ENCODE measurements around the gene HTR3E.

HTR3E gene

DNA sequence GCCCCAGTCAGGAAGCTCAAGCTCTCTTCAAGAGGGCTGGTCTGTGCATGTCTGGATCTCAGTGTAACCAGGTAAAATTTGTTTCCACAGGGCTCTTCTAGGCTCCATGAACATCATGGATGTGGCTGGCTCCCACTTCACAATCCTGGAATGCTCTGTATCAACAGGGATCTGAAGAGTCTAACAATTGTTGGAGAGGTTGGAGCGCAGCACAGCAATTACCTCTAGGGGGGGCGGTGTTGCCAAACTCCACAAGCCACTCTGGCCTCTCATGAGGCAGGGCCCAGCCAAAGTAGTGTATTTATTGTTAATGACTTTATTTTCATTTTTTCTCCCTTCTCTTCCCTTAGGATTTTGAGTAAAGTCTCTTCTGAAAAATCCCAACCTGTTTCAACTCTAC lies 32.1 kb downstream of the HTR3E start:
- Mint-ChIP-seq H3K27ac (ENCODE audit: low read depth) (no peak overlapping the region), H3K4me3 (no peak overlapping the region), H3K27me3 (no peaks in the 10 kb centered on the region), H3K4me1 (peaks cover 4% of the 10 kb centered on the region), H3K9me3 (no peaks in the 10 kb centered on the region), H3K36me3 (ENCODE audit: insufficient read depth) (no peaks in the 10 kb centered on the region)
- ATAC-seq (replicated peaks; ENCODE audit: extremely low read depth, poor library complexity, severe bottlenecking) (no peak), DNase-seq (ENCODE audit: low spot score in 2 of 2) (no peak)

DNA sequence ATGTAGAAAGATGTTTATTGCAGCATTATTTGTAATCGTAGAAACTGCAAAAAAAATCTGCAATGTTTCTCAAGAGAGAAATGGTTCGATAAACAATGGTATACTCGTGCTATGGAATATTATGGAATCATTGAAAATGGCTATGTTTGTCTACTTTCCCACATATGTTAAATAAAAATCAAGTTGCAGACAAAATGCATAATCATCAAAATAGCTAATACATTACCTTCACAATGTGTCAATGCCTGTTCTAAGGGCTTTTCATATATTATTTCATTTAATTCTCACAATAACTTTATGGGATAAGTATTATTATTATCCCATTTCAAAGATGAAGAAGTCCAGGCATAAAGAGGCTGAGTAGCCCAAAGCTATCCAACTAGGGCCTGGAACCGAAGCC lies 36.1 kb downstream of the HTR3E start:
- no peak for DNase-seq (ENCODE audit: low spot score in 2 of 2)
- H3K27me3 Mint-ChIP-seq = no peaks in the 10 kb centered on the region
- peaks cover 43% of the 10 kb centered on the region for H3K4me1 Mint-ChIP-seq
- peak overlapping the region; percentile 94 for H3K4me3 Mint-ChIP-seq
- no peaks in the 10 kb centered on the region for H3K9me3 Mint-ChIP-seq
- no peak for ATAC-seq (replicated peaks; ENCODE audit: extremely low read depth, poor library complexity, severe bottlenecking)
- H3K36me3 Mint-ChIP-seq (ENCODE audit: insufficient read depth) = peaks cover 13% of the 10 kb centered on the region
- H3K27ac Mint-ChIP-seq (ENCODE audit: low read depth) = no peak overlapping the region

DNA sequence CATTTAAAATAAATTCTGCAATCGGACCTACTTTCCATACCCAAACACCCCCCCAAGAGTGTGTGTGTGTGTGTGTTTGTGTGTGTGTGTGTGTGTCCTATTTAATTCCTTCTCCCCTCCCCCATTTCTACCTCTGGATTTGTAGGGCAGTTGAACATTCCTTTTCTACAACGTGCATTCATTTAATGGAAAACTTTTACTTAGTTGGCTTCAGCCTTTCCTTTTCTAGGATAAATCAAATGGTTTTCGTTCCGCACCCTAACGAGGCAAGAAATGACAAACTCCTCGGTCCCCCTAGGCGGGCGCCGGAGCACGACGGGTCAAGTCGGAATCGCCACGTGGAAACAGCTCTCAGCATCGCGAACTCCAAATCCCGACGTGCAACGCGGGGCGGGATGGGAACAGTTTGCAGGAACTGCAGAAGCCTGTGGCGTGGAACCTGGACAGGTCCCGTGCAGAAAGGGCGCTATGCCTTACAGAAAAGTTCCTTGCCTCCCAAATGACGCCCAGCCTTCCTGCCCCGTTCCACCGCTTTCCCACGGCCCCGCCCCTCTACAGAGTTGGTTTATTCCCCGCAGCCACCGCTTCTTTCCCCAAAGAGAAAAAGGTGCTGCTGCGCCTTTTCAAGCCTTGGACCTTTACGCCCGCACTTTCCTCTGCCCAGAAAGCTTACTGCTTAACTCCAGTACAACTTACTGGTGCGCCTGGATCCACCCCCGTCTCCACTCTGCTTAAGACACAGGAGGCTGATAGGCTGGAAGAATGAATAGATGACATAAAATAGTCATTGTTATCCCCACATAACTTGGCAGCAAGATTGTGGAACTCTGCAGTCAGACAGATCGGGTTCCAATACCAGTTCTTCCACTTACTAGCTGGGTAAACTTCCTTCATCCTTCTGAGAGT lies 37.2 kb downstream of the HTR3E start:
- Mint-ChIP-seq H3K4me1 (peaks cover 44% of the 10 kb centered on the region), H3K9me3 (no peaks in the 10 kb centered on the region), H3K36me3 (ENCODE audit: insufficient read depth) (peaks cover 15% of the 10 kb centered on the region), H3K4me3 (peak overlapping the region; percentile 94), H3K27me3 (no peaks in the 10 kb centered on the region), H3K27ac (ENCODE audit: low read depth) (peak overlapping the region; percentile 92)
- no peak for DNase-seq (ENCODE audit: low spot score in 2 of 2)
- peak; percentile 25 for ATAC-seq (replicated peaks; ENCODE audit: extremely low read depth, poor library complexity, severe bottlenecking)

DNA sequence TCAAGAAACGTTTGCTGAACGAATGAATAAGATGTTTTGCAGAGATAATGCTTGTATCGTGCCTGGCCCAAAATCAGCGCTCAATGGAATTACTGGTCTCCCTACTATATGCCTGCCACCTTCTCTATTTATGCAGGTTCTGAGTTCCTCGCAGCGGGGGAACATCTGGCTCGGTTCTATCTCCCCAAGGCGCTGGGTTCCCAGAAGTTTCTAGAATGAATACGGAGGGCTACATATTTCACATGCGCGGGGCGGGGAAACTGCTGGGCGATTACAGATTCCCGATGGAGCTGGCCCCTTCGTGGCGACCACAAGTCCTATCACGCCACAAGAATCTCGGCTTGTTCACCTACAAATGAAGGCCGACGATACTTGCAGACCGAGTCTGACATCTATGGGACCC lies 37.9 kb downstream of the HTR3E start:
- Mint-ChIP-seq H3K36me3 (ENCODE audit: insufficient read depth) (peaks cover 16% of the 10 kb centered on the region), H3K9me3 (no peaks in the 10 kb centered on the region), H3K4me3 (peak overlapping the region; percentile 94), H3K27ac (ENCODE audit: low read depth) (peak overlapping the region; percentile 92), H3K4me1 (peaks cover 44% of the 10 kb centered on the region), H3K27me3 (no peaks in the 10 kb centered on the region)
- ATAC-seq (replicated peaks; ENCODE audit: extremely low read depth, poor library complexity, severe bottlenecking) (peak; percentile 29), DNase-seq (ENCODE audit: low spot score in 2 of 2) (no peak)

DNA sequence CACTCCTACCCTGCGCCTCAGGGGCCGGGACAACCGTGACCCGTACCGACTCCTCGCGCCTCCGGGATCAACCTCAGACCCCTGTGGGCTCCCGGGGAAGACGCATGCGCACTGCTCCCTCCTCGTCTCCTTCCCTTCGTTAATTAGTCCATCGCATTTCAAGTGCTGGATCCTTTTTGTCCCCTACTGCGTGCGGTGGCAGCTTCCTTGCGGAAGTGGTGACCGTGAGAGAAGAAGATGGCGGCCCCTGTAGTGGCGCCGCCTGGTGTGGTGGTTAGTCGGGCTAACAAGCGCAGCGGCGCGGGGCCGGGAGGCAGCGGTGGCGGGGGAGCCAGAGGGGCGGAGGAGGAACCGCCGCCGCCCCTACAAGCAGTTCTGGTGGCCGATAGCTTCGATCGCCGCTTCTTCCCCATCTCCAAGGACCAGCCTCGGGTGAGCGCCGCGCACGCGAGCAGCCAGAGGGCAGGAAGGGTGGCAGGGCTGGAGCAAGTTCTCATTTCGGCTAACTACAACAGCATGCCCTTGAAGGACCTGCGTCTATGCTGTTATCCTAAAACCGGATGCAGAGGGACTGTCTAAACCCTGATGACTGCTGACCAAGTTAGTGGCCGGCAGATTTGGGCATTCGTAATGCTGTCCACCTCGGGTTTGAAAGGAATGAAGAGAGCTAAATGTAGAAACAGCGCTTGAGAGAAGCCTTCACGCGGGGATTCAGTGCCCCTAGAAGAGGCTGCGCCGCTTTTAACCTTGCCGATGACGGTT lies 38.5 kb downstream of the HTR3E start, which contains the start of gene EIF2B5:
Gene EIF2B5, plus strand, starts transcription at position 210 of the 762 bp plus-strand sequence. Its CDS starts 28 bp downstream, at position 238.
- ATAC-seq (replicated peaks; ENCODE audit: extremely low read depth, poor library complexity, severe bottlenecking) (peak; percentile 89), DNase-seq (ENCODE audit: low spot score in 2 of 2) (peak; percentile 64 to 71)
- peak within 1 kb of the TSS; percentile 92 for H3K27ac Mint-ChIP-seq (ENCODE audit: low read depth)
- peaks cover 21% of the 10 kb centered on the region for H3K36me3 Mint-ChIP-seq (ENCODE audit: insufficient read depth)
- H3K27me3 Mint-ChIP-seq = no peaks in the 10 kb centered on the region
- peaks cover 44% of the 10 kb centered on the region for H3K4me1 Mint-ChIP-seq
- no peaks in the 10 kb centered on the region for H3K9me3 Mint-ChIP-seq
- peak within 1 kb of the TSS; percentile 94 for H3K4me3 Mint-ChIP-seq

DNA sequence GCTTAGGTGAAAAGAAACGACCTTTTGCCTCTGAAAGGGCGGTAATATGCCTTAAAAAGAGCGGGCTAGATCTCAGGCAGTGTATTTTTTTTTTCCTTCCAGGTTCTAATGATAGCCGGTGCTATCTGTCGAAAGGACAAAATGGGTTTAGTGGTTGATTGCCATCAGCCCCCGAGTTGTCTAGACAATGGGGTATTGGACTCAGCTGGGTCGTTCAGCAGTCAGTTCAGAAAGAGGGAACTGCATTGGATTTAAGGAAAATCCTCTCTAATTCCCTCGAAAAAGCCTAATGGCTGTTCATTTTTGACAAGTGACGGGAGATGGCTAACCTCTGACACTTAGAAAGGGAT lies 39.0 kb downstream of the HTR3E start:
- DNase-seq (ENCODE audit: low spot score in 2 of 2) = no peak
- Mint-ChIP-seq H3K36me3 (ENCODE audit: insufficient read depth) (peaks cover 21% of the 10 kb centered on the region), H3K27ac (ENCODE audit: low read depth) (peak overlapping the region; percentile 92), H3K27me3 (no peaks in the 10 kb centered on the region), H3K9me3 (no peaks in the 10 kb centered on the region), H3K4me3 (peak overlapping the region; percentile 94), H3K4me1 (peaks cover 44% of the 10 kb centered on the region)
- ATAC-seq (replicated peaks; ENCODE audit: extremely low read depth, poor library complexity, severe bottlenecking) = no peak

DNA sequence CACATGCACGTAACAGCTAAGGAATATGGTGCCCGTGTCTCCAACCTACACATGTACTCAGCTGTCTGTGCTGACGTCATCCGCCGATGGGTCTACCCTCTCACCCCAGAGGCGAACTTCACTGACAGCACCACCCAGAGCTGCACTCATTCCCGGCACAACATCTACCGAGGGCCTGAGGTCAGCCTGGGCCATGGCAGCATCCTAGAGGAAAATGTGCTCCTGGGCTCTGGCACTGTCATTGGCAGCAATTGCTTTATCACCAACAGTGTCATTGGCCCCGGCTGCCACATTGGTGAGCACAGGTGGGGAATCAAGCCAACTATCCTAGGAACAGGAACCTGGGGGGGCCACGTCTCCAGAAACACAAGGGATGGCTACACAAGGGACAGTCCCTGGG lies 43.6 kb downstream of the HTR3E start:
- no peak for DNase-seq (ENCODE audit: low spot score in 2 of 2)
- H3K36me3 Mint-ChIP-seq (ENCODE audit: insufficient read depth) = peaks cover 31% of the 10 kb centered on the region
- no peak overlapping the region for H3K27ac Mint-ChIP-seq (ENCODE audit: low read depth)
- no peak for ATAC-seq (replicated peaks; ENCODE audit: extremely low read depth, poor library complexity, severe bottlenecking)
- no peaks in the 10 kb centered on the region for H3K9me3 Mint-ChIP-seq
- no peaks in the 10 kb centered on the region for H3K27me3 Mint-ChIP-seq
- no peak overlapping the region for H3K4me3 Mint-ChIP-seq
- H3K4me1 Mint-ChIP-seq = peaks cover 26% of the 10 kb centered on the region

DNA sequence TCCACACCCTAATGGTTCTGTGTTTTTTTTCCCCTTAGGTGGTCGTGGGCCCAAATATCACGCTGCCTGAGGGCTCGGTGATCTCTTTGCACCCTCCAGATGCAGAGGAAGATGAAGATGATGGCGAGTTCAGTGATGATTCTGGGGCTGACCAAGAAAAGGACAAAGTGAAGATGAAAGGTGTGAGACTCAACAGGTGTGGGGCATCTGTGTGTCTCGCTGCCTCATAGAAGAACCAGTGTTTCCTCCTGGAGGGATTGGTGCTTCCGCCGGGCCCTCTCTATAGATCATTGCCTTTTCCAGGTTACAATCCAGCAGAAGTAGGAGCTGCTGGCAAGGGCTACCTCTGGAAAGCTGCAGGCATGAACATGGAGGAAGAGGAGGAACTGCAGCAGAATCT lies 45.3 kb downstream of the HTR3E start:
- Mint-ChIP-seq H3K36me3 (ENCODE audit: insufficient read depth) (peaks cover 31% of the 10 kb centered on the region), H3K9me3 (no peaks in the 10 kb centered on the region), H3K4me3 (no peak overlapping the region), H3K27ac (ENCODE audit: low read depth) (no peak overlapping the region), H3K27me3 (no peaks in the 10 kb centered on the region), H3K4me1 (peaks cover 8% of the 10 kb centered on the region)
- no peak for DNase-seq (ENCODE audit: low spot score in 2 of 2)
- no peak for ATAC-seq (replicated peaks; ENCODE audit: extremely low read depth, poor library complexity, severe bottlenecking)

DNA sequence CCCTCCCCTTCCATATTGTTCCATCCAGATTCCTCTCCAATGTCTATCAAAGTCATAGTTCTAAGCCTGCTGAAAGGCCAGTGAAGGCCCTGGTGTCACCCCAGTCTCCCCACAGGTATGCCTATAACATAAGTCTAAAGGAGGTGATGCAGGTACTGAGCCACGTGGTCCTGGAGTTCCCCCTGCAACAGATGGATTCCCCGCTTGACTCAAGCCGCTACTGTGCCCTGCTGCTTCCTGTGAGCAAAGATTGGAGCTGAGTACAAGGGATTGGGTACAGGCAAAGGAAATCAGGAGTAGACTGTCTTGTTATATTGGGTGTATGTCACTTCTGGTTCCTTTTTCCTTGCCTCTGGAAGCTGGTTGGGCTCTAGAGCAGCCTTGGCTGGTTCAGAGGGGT lies 46.5 kb downstream of the HTR3E start:
- H3K4me3 Mint-ChIP-seq = no peak overlapping the region
- no peaks in the 10 kb centered on the region for H3K27me3 Mint-ChIP-seq
- no peak for DNase-seq (ENCODE audit: low spot score in 2 of 2)
- no peak for ATAC-seq (replicated peaks; ENCODE audit: extremely low read depth, poor library complexity, severe bottlenecking)
- no peaks in the 10 kb centered on the region for H3K9me3 Mint-ChIP-seq
- peaks cover 26% of the 10 kb centered on the region for H3K36me3 Mint-ChIP-seq (ENCODE audit: insufficient read depth)
- H3K27ac Mint-ChIP-seq (ENCODE audit: low read depth) = no peak overlapping the region
- H3K4me1 Mint-ChIP-seq = no peaks in the 10 kb centered on the region

DNA sequence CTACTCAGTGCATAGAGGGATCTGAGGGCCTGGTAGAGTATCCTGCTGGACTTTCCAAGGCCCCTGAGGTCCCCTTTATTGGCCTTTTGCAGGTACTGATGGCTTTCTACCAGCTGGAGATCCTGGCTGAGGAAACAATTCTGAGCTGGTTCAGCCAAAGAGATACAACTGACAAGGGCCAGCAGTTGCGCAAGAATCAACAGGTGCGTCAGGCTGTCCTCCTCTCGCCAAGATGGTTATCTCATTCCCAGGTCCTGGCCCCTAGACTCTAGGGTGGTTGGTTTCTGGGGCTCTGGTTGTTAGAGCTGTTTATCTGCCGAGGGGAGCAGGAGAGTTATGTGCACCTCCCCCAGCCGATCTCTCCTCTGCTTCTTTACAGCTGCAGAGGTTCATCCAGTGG lies 47.6 kb downstream of the HTR3E start:
- H3K36me3 Mint-ChIP-seq (ENCODE audit: insufficient read depth) = peaks cover 24% of the 10 kb centered on the region
- no peak overlapping the region for H3K27ac Mint-ChIP-seq (ENCODE audit: low read depth)
- no peak for ATAC-seq (replicated peaks; ENCODE audit: extremely low read depth, poor library complexity, severe bottlenecking)
- no peaks in the 10 kb centered on the region for H3K4me1 Mint-ChIP-seq
- DNase-seq (ENCODE audit: low spot score in 2 of 2) = no peak
- H3K9me3 Mint-ChIP-seq = no peaks in the 10 kb centered on the region
- H3K27me3 Mint-ChIP-seq = no peaks in the 10 kb centered on the region
- H3K4me3 Mint-ChIP-seq = no peak overlapping the region

DNA sequence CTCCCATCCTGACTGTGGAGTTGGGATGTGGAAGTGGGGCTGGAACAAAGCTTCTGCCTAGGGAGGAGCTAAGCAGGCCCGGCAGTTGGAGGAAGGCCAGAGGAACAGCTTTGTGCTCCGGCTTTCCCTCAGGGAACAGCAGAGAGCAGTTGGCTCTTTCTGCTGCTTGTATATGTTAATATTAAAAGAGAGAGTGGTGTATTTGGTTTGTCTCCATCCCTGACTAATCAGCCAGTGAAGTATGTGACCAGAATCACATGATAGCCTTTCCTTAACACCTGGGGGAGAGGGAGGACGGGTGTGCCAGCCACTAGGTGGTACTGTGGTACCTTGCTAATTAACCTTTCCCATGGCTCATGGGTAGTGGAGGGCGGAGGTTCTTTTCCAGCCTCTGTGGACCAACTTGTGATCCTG lies 48.3 kb downstream of the HTR3E start:
- Mint-ChIP-seq H3K27ac (ENCODE audit: low read depth) (no peak overlapping the region), H3K27me3 (no peaks in the 10 kb centered on the region), H3K4me1 (no peaks in the 10 kb centered on the region), H3K9me3 (no peaks in the 10 kb centered on the region), H3K4me3 (no peak overlapping the region), H3K36me3 (ENCODE audit: insufficient read depth) (peaks cover 20% of the 10 kb centered on the region)
- no peak for ATAC-seq (replicated peaks; ENCODE audit: extremely low read depth, poor library complexity, severe bottlenecking)
- DNase-seq (ENCODE audit: low spot score in 2 of 2) = no peak

DNA sequence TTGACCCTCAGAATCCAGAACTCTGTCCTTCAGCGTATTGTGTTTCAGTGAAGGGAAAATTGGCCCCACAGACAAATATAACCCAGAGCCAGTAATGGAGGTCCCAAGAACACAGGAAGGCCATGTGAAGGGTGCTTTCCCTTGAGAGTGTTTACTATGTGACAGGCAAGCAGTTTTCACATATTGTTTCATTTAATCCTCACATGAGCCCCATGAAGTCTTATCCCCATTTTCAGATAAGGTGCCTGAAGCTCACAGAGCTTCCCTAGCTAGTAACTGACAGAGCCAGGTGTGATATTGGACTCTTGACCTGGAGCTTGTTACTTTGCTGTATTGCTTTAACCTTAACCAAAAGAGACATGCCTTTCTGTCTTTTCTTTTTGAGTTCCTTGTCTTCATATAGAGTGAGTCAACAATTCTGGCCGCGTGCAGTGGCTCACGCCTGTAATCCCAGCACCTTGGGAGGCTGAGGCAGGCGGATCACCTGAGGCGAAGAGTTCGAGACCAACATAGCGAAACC lies 48.9 kb downstream of the HTR3E start:
- Mint-ChIP-seq H3K36me3 (ENCODE audit: insufficient read depth) (peaks cover 18% of the 10 kb centered on the region), H3K27ac (ENCODE audit: low read depth) (no peak overlapping the region)
- no peak for ATAC-seq (replicated peaks; ENCODE audit: extremely low read depth, poor library complexity, severe bottlenecking)

More for the DNA sequence above, 48.9 kb downstream of the HTR3E start:
- Mint-ChIP-seq H3K27me3 (no peaks in the 10 kb centered on the region), H3K4me3 (no peak overlapping the region), H3K4me1 (no peaks in the 10 kb centered on the region), H3K9me3 (no peaks in the 10 kb centered on the region)
- no peak for DNase-seq (ENCODE audit: low spot score in 2 of 2)
